Loucy (cell line): Measurements from ENCODE around the gene SNAPC2.

Experiments
- H2AFZ ChIP-seq: fragments of 200-600 bp; sonication (generic); 2 replicates; pipeline ENCODE4 v1.6.0; 2016; ENCODE audit warnings: antibody characterized with exemption, mild to moderate bottlenecking, low read length, moderate library complexity
- H3F3A ChIP-seq: fragments of 200-600 bp; 2 replicates; pipeline ENCODE4 v1.6.0; 2016; ENCODE audit warnings: antibody characterized with exemption, low read depth, mild to moderate bottlenecking
- H3K27me3 ChIP-seq: fragments of 200-600 bp; sonication (generic); 2 replicates; pipeline ENCODE4 v1.6.1; 2014; ENCODE audit warnings: low read length, mild to moderate bottlenecking; ENCODE audit not compliant: insufficient read depth, poor library complexity, severe bottlenecking
- H3K36me3 ChIP-seq: fragments of 200-600 bp; sonication (generic); 2 replicates; pipeline ENCODE4 v1.6.1; 2016; ENCODE audit warnings: low read length; ENCODE audit not compliant: insufficient read depth
- H3K4me1 ChIP-seq: fragments of 200-600 bp; sonication (generic); 2 replicates; pipeline ENCODE4 v1.5.1; 2014; ENCODE audit warnings: low read length, mild to moderate bottlenecking; ENCODE audit not compliant: insufficient read depth, poor library complexity, severe bottlenecking
- H3K4me2 ChIP-seq: fragments of 200-600 bp; sonication (generic); 2 replicates; pipeline ENCODE4 v1.6.0; 2014; ENCODE audit warnings: antibody characterized with exemption, low read length, low read depth, mild to moderate bottlenecking; ENCODE audit not compliant: poor library complexity, severe bottlenecking
- H3K4me3 ChIP-seq: fragments of 200-600 bp; sonication (generic); 2 replicates; pipeline ENCODE4 v1.5.1; 2014; ENCODE audit warnings: low read length, mild to moderate bottlenecking, mixed read lengths; ENCODE audit not compliant: poor library complexity, severe bottlenecking
- H3K79me2 ChIP-seq: fragments of 200-600 bp; sonication (generic); 2 replicates; pipeline ENCODE4 v1.6.1; 2014; ENCODE audit warnings: low read length; ENCODE audit not compliant: insufficient read depth
- H3K9ac ChIP-seq: fragments of 200-600 bp; sonication (generic); 2 replicates; pipeline ENCODE4 v1.6.0; 2014; ENCODE audit warnings: mild to moderate bottlenecking, low read depth, low read length, moderate library complexity; ENCODE audit not compliant: poor library complexity, severe bottlenecking
- H3K9me2 ChIP-seq: fragments of 200-600 bp; sonication (generic); replicated peaks from 2 replicates; pipeline ENCODE4 v1.6.1; 2016; ENCODE audit warnings: low read depth, low read length, mixed read lengths
- H3K9me3 ChIP-seq: fragments of 200-600 bp; sonication (generic); 2 replicates; pipeline ENCODE4 v1.6.1; 2014; ENCODE audit warnings: mild to moderate bottlenecking, antibody characterized with exemption, low read length, low read depth; ENCODE audit not compliant: insufficient read depth
- H4K20me1 ChIP-seq: fragments of 200-600 bp; sonication (generic); 2 replicates; pipeline ENCODE4 v1.6.0; 2014; ENCODE audit warnings: antibody characterized with exemption, low read length, mild to moderate bottlenecking; ENCODE audit not compliant: insufficient read depth, poor library complexity, severe bottlenecking
- CTCF ChIP-seq: fragments of 200-600 bp; sonication (generic); conservative IDR thresholded peaks from 2 replicates; pipeline ENCODE4 v1.5.1; 2014; ENCODE audit warnings: mild to moderate bottlenecking, antibody characterized with exemption, low read length
- EZH2phosphoT487 ChIP-seq: fragments of 200-600 bp; IDR thresholded peaks from 2 replicates; pipeline ENCODE4 v1.6.1; 2018; ENCODE audit warnings: antibody characterized with exemption, mild to moderate bottlenecking, moderate library complexity, borderline replicate concordance

SNAPC2 gene

GRCh38 chr19:7909471-7910067 lies 10.6 kb upstream of the SNAPC2 start:
- H3K9me3 ChIP-seq = no peaks in the 10 kb centered on the region
- H3K79me2 ChIP-seq = peaks cover 40% of the 10 kb centered on the region
- peaks cover 20% of the 10 kb centered on the region; the same call in 1 of the 2 replicates for H3K36me3 ChIP-seq
- H2AFZ ChIP-seq = no peak overlapping the region
- H3F3A ChIP-seq = no peaks in the 10 kb centered on the region
- no peak overlapping the region for H3K4me3 ChIP-seq
- no peak for TF ChIP-seq EZH2phosphoT487
- TF ChIP-seq CTCF = no peak
- H4K20me1 ChIP-seq = peaks cover 33% of the 10 kb centered on the region
- H3K4me2 ChIP-seq = no peak overlapping the region
- H3K9me2 ChIP-seq = no peaks in the 10 kb centered on the region
- H3K4me1 ChIP-seq = peaks cover 18% of the 10 kb centered on the region
- no peak overlapping the region for H3K9ac ChIP-seq
- H3K27me3 ChIP-seq = no peaks in the 10 kb centered on the region

- peaks cover 23% of the 10 kb centered on the region for H4K20me1 ChIP-seq
- no peaks in the 10 kb centered on the region for H3K9me2 ChIP-seq
- peaks cover 30% of the 10 kb centered on the region for H3K79me2 ChIP-seq
- no peak overlapping the region for H3K9ac ChIP-seq
- H3K27me3 ChIP-seq = no peaks in the 10 kb centered on the region
- no peak overlapping the region for H2AFZ ChIP-seq
- peaks cover 20% of the 10 kb centered on the region; the same call in 1 of the 2 replicates for H3K36me3 ChIP-seq
- H3K4me3 ChIP-seq = no peak overlapping the region
- H3K4me2 ChIP-seq = no peak overlapping the region
- peaks cover 8% of the 10 kb centered on the region for H3K4me1 ChIP-seq
- H3K9me3 ChIP-seq = no peaks in the 10 kb centered on the region
- no peaks in the 10 kb centered on the region for H3F3A ChIP-seq
- no peak for TF ChIP-seq CTCF
- TF ChIP-seq EZH2phosphoT487 = no peak
Observed at GRCh38 chr19:7910321-7911161, 9.6 kb upstream of the SNAPC2 start.

GRCh38 chr19:7911508-7912143 lies 8.5 kb upstream of the SNAPC2 start:
- H3K4me1 ChIP-seq = no peaks in the 10 kb centered on the region
- H3K36me3 ChIP-seq = peaks cover 20% of the 10 kb centered on the region; the same call in 1 of the 2 replicates
- no peaks in the 10 kb centered on the region for H3K9me2 ChIP-seq
- no peaks in the 10 kb centered on the region for H3F3A ChIP-seq
- no peaks in the 10 kb centered on the region for H3K27me3 ChIP-seq
- H3K9me3 ChIP-seq = no peaks in the 10 kb centered on the region
- no peak overlapping the region for H3K4me2 ChIP-seq
- H3K4me3 ChIP-seq = no peak overlapping the region
- no peak overlapping the region for H3K9ac ChIP-seq
- H2AFZ ChIP-seq = no peak overlapping the region
- H3K79me2 ChIP-seq = peaks cover 19% of the 10 kb centered on the region; the same call in 1 of the 2 replicates
- TF ChIP-seq CTCF (no peak), EZH2phosphoT487 (no peak)
- peaks cover 15% of the 10 kb centered on the region for H4K20me1 ChIP-seq
